Measurements from ENCODE around the gene TAF15.

TAF15 gene

GRCh38 chr17:35788477-35789368, 20.6 kb upstream of the TAF15 start:
- no peak for DNase-seq (ENCODE audit: low read depth)

GRCh38 chr17:35790841-35791240, 18.4 kb upstream of the TAF15 start:
- no peak for DNase-seq (ENCODE audit: low read depth)

DNA sequence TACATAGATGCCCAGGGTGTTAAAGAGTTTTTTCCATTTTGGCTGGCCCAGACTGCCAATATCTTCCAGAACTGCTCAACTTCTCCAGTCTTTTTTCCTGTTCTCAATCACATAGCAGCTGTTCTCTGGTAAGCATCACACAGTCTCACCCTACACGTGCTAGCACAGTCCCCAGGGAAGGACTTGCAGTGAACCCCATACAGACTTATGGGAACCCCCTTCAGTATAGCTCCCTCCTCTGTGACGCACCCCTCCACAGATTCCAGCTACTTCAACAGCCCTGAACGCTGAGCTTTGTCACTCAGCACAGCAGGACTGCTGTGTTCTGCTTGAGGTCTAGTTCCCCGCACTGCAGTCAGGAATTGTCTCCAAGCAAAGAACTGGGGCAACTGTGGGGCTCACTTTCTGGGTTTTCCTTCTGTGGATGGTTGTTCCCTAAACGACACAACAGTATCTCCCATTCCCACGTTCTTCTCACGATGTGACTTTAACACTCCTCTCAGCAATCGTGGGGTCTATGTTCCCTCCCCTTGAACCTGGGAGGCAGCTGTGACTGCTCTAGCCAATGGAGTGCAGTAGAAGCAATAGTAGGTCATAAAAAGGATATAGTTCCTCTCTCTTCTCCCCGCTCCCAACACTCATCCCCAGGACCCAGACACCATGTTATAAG, 17.5 kb upstream of the TAF15 start:
- no peak for DNase-seq (ENCODE audit: low read depth)

GRCh38 chr17:35793257-35793656, 16.0 kb upstream of the TAF15 start:
- DNase-seq (ENCODE audit: low read depth), result no peak

- no peak for DNase-seq (ENCODE audit: low read depth)
These were observed 14.0 kb upstream of the TAF15 start, which contains the start of gene MMP28 for GRCh38 chr17:35795007-35795870. TSS of gene MMP28 (minus strand) at chr17:35795641. CDS start at chr17:35795377, 264 bp downstream.

- no peak for DNase-seq (ENCODE audit: low read depth)
These were observed 13.4 kb upstream of the TAF15 start for GRCh38 chr17:35795871-35796265.

- DNase-seq (ENCODE audit: low read depth), result no peak
These were observed 12.3 kb upstream of the TAF15 start for GRCh38 chr17:35796942-35797341.

DNA sequence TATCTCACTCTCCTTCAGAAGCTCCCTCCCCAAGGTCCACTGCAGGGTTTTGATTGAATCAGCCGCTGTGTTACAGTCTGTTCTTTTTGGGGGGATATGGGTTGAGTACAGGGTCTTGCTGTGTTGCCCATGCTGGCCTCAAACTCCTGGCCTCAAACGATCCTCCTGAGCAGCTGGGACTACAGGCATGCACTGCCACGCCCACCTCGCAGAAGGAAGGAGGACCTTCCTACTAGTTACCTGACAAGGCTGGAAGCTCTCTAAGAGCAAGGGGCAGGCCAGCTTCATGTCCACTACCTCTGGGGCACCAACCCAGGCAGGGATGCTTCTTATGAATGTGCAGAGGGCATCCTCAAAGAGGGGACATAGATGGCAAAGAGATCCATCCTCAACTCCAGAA, 11.9 kb upstream of the TAF15 start:
- no peak for DNase-seq (ENCODE audit: low read depth)

DNA sequence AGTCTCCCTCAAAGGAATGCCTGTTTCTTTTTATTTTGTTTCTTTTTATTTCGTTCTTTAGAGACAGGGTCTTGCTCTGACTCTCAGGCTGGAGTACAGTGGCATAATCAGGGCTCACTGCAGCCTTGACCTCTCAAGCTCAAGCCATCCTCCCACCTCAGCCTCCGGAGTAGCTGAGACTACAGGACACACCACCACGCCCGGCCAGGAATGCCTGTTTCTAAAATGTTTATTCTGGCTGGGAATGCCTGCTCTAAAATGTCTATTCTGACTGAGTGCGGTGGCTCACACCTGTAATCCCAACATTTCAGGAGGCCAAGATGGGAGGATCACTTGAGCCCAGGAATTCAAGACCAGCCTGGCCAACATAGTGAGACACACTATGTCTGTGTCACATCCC, 11.4 kb upstream of the TAF15 start:
- DNase-seq (ENCODE audit: low read depth), result no peak

GRCh38 chr17:35799942-35800341, 9.3 kb upstream of the TAF15 start:
- DNase-seq (ENCODE audit: low read depth), result no peak

DNA sequence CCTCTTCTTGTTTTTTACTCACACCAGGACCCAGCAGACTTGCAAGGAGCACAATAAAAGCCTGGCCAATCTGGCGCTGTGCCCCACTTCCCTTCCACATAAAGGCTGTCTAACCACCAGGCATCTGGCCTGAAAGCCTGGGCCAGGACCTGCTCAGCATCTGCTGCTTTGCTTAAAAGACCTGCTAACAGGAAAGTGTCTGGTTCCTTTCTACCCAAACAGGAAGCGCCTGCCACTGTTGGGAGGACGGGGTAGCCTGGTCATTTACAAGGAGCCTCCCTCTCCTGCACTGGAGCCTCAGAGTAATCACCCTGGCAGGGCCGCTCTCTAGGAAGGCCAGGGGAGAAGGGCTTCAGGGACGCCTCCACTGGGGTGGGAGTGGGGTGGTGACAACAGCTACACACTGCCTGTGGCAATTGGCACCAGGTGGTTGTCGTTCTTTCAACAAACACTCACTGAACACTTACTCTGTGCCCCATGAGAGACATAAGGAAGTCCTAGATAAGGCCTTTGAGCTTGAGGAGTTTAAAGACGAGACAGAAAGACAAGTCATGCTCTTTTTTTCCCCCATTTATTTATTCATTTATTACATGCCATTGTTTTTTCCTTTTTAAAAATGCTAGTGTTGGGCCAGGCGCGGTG, 7.6 kb upstream of the TAF15 start:
- DNase-seq (ENCODE audit: low read depth), result no peak

DNA sequence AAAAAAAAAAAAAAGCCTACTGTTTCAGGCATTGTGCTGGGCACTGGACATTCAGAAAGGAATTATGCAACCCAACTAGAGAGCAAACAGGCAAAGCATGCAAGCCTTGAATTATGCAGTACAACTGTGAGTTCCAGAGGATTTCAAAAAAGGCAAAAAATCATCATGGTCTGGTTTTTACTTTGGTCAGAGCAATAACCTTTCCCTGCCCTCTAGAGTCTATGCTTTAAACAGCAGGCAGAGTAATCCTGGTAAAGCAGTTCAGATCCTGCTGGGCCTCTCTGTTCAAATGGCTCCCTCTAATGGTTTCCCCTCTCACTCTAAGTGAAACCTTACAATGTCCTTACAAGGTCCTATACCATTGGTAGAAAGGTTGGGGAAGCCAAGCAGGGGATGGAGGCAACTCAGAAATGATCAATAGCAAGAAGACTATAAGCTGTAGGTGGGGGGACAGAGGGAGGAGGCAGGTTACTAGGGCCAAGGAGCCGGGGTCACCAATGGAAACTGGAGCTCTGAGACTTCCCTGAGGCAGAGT, 4.6 kb upstream of the TAF15 start:
- DNase-seq (ENCODE audit: low read depth), result no peak

GRCh38 chr17:35807371-35808144, 1.7 kb upstream of the TAF15 start:
- no peak for DNase-seq (ENCODE audit: low read depth)

DNA sequence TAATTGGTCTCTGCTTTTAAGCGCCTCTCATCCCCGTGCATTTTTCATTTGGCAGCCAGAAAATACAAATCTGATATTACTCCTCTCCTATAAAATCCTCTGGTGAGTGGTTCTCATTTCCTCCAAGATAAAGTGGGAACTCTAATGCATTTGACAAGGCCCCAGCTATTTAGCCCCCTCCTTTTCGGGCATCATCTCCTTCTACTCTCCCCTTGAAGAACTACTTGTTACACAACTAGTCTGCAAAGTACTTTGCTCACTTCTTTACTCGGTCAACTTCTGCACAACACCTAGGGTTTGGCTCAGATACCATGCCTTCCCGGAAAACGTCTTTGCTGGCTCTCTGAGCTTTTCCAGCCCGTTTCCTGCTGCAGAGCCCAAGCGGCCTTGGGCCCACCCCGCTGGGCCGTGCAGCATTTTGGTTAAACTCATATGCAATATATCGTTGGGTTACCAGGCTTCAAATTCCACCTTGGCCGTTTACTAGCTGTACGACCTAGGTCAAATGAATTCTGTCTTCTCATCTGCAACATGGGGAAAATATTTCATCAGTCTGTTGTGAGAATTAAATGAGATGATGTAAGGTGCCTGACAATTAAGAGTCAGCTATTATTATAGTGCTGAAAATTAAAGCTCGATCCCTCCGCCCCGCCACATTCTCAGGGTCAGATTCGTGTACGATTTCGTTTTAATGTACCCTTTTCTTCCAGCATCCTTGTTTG, 883 bp upstream of the TAF15 start:
- DNase-seq (ENCODE audit: low read depth), result no peak

- no peak for DNase-seq (ENCODE audit: low read depth)
These were observed 674 bp downstream of the TAF15 start for GRCh38 chr17:35809855-35810461.

DNA sequence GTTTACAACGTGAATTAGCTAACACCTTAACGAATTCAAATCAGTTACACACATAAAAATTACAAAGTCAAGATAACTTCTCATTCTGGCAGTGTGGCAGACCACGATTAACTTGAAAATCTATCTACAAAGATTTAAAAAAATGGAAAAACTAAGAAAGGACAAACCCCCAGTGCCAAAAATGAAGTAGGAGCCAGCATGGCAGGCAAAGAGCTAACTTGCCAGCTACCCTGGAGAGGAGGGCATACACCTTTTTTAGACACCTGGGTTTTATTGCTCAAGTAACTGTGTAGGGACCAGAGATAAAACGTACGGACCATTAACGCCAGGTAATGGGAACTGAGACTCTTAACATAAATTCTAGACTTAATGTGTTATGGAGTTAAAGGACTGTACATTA, 2.5 kb downstream of the TAF15 start:
- DNase-seq (ENCODE audit: low read depth), result no peak

GRCh38 chr17:35812456-35812855, 3.2 kb downstream of the TAF15 start:
- DNase-seq (ENCODE audit: low read depth), result no peak

GRCh38 chr17:35816723-35817122, 7.4 kb downstream of the TAF15 start:
- DNase-seq (ENCODE audit: low read depth), result no peak

DNA sequence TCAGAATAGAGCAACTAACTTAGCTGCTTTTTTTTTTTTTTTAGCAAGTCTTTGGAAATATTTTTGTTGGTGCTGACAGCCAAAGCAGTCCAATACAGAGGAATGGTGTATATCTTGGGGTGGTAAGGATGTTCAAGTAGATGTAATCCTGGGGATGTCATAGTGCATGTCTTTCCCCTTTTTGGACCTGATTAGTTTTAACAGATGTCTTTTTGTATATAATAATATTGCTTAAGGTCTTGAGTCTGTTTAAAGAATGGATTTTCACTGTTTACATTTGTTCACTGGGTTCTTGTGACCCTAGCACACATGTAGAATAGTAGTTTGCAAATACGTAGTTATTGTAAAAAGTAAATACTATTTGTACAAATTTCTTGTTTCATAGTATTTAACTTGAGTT, 7.9 kb downstream of the TAF15 start:
- DNase-seq (ENCODE audit: low read depth), result no peak

DNA sequence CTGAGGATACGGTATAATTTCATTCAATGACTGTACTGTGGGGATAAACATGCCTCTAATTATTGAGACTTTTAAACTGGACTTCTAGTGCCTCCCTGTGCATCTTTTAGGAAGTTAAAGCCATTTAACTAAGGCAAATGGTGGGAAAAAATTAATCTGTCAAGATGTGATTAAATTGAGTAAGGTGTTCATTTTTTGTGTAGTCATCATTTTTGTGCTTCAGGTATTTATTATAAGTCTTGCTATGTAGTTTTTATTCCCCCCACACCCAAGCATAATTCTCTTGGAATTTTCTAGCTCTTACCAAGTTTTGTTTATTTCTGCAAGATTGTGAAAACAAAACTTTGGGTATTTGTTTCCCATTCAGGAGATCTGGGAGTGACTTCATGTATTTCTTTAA, 10.2 kb downstream of the TAF15 start:
- no peak for DNase-seq (ENCODE audit: low read depth)

Measured in HS-27A (cell line).